HG03439 (cell line): ENCODE results near the gene KCNAB1.
"Not testable (repeated sequence)": the region's sequence is repeated elsewhere in the genome, so short reads cannot be mapped to it uniquely, and the experiment has no call there.

Source experiments
- ATAC-seq: cut with Tn5 transposase; IDR thresholded peaks from one replicate; pipeline ENCODE4 v1.9.1; 2021; ENCODE audit warnings: mild to moderate bottlenecking, moderate library complexity; ENCODE audit not compliant: unreplicated experiment

The KCNAB1 gene

GRCh38 chr3:156216216-156216615 is 95.8 kb downstream of the KCNAB1 start:
- ATAC-seq, result no peak

GRCh38 chr3:156216852-156217251 is 96.5 kb downstream of the KCNAB1 start:
- no peak for ATAC-seq

- ATAC-seq, result no peak
These were observed 97.4 kb downstream of the KCNAB1 start for GRCh38 chr3:156217674-156218352.

- ATAC-seq, result no peak
These were observed 98.0 kb downstream of the KCNAB1 start for GRCh38 chr3:156218353-156218744.

GRCh38 chr3:156222381-156222780 is 102.0 kb downstream of the KCNAB1 start:
- not testable (repeated sequence) for ATAC-seq

- not testable (repeated sequence) for ATAC-seq
These were observed 103.7 kb downstream of the KCNAB1 start for GRCh38 chr3:156224046-156224445.

- ATAC-seq, result no peak
These were observed 106.5 kb downstream of the KCNAB1 start for GRCh38 chr3:156226676-156227420.

- ATAC-seq, result no peak
These were observed 107.3 kb downstream of the KCNAB1 start for GRCh38 chr3:156227704-156228103.

- no peak for ATAC-seq
These were observed 110.0 kb downstream of the KCNAB1 start for GRCh38 chr3:156230278-156230900.

GRCh38 chr3:156231221-156231620 is 110.8 kb downstream of the KCNAB1 start:
- ATAC-seq, result not testable (repeated sequence)

GRCh38 chr3:156233876-156234275 is 113.5 kb downstream of the KCNAB1 start:
- ATAC-seq, result no peak

- ATAC-seq, result no peak
These were observed 116.3 kb downstream of the KCNAB1 start for GRCh38 chr3:156236556-156237260.

- ATAC-seq, result no peak
These were observed 120.3 kb downstream of the KCNAB1 start for GRCh38 chr3:156240642-156241041.

- no peak for ATAC-seq
These were observed 126.8 kb downstream of the KCNAB1 start for GRCh38 chr3:156246961-156247725.

GRCh38 chr3:156250550-156250949 is 130.2 kb downstream of the KCNAB1 start:
- no peak for ATAC-seq

- no peak for ATAC-seq
These were observed 131.0 kb downstream of the KCNAB1 start for GRCh38 chr3:156251424-156251823.

- no peak for ATAC-seq
These were observed 132.3 kb downstream of the KCNAB1 start for GRCh38 chr3:156252656-156253055.

- no peak for ATAC-seq
These were observed 132.8 kb downstream of the KCNAB1 start for GRCh38 chr3:156253150-156253549.

- no peak for ATAC-seq
These were observed 135.9 kb downstream of the KCNAB1 start for GRCh38 chr3:156256256-156256655.

GRCh38 chr3:156256945-156257344 is 136.6 kb downstream of the KCNAB1 start:
- no peak for ATAC-seq

- ATAC-seq, result no peak
These were observed 137.9 kb downstream of the KCNAB1 start for GRCh38 chr3:156258301-156258700.
